HG02571 (cell line): ENCODE data around the gene KYNU.
A peak's percentile ranks its signal among the peaks of the same experiment; 100 is the strongest.
"Not testable (repeated sequence)": the region's sequence is repeated elsewhere in the genome, so short reads cannot be mapped to it uniquely, and the experiment has no call there.

Experiments used
- ATAC-seq: cut with Tn5 transposase; IDR thresholded peaks from one replicate; pipeline ENCODE4 v1.9.1; 2021; ENCODE audit warnings: mild to moderate bottlenecking, moderate library complexity; ENCODE audit not compliant: unreplicated experiment

KYNU gene

GRCh38 chr2:142993771-142994170 is 116.3 kb downstream of the KYNU start:
- no peak for ATAC-seq

GRCh38 chr2:142994665-142995064 is 117.2 kb downstream of the KYNU start:
- ATAC-seq: no peak

GRCh38 chr2:142997231-142997630 is 119.8 kb downstream of the KYNU start:
- no peak for ATAC-seq

- no peak for ATAC-seq
These were observed 123.1 kb downstream of the KYNU start for GRCh38 chr2:143000599-143000998.

- no peak for ATAC-seq
These were observed 124.0 kb downstream of the KYNU start for GRCh38 chr2:143001501-143001900.

GRCh38 chr2:143015656-143016055 is 138.2 kb downstream of the KYNU start:
- ATAC-seq: no peak

- no peak for ATAC-seq
These were observed 149.1 kb downstream of the KYNU start for GRCh38 chr2:143026411-143027054.

GRCh38 chr2:143029141-143029540 is 151.7 kb downstream of the KYNU start:
- no peak for ATAC-seq

GRCh38 chr2:143030127-143030526 is 152.7 kb downstream of the KYNU start:
- ATAC-seq: no peak

GRCh38 chr2:143034292-143035074 is 157.0 kb downstream of the KYNU start:
- peak; percentile 89 for ATAC-seq

- ATAC-seq: no peak
These were observed 174.0 kb downstream of the KYNU start for GRCh38 chr2:143051465-143051864.

GRCh38 chr2:143053437-143053836 is 176.0 kb downstream of the KYNU start:
- ATAC-seq: not testable (repeated sequence)

- ATAC-seq: no peak
These were observed 179.1 kb downstream of the KYNU start for GRCh38 chr2:143056550-143056949.

- ATAC-seq: no peak
These were observed 181.4 kb downstream of the KYNU start for GRCh38 chr2:143058851-143059250.

- no peak for ATAC-seq
These were observed 186.2 kb downstream of the KYNU start for GRCh38 chr2:143063612-143064200.

- ATAC-seq: no peak
These were observed 190.6 kb downstream of the KYNU start for GRCh38 chr2:143068094-143068493.

- no peak for ATAC-seq
These were observed 191.0 kb downstream of the KYNU start for GRCh38 chr2:143068509-143068908.

GRCh38 chr2:143070704-143071103 is 193.2 kb downstream of the KYNU start:
- ATAC-seq: no peak

- no peak for ATAC-seq
These were observed 193.9 kb downstream of the KYNU start for GRCh38 chr2:143071185-143071876.

- not testable (repeated sequence) for ATAC-seq
These were observed 197.4 kb downstream of the KYNU start for GRCh38 chr2:143074913-143075312.

- no peak for ATAC-seq
These were observed 198.2 kb downstream of the KYNU start for GRCh38 chr2:143075711-143076110.
